CD4-positive, alpha-beta T cell treated with Interleukin-6 for 4 hours (primary cell): Measurements from ENCODE around the gene CACNA1B.

ENCODE experiments used
- DNase-seq: peaks from one replicate; pipeline ENCODE4 v3.0.0-alpha.2; 2020; ENCODE audit warnings: mixed read lengths

The CACNA1B gene

DNA sequence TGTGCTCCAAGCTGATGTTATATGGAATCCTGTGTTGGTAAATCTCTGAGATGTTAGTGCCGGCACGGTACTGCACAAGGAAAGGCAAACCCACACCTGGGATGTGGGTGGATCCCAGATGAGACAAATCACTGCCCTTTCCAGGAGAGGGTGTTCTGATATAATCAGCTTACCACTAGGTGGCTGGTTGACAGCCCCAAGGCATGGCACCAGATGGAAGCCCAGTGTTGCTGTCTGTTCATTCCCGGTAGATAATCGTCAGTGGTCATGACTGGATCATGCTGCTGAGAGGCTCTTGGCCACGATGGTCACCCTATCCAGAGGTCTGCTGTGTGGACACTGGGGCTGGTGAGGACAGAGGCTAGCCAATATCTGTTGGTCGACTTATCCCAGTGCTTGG is 184.0 kb downstream of the CACNA1B start:
- no peak for DNase-seq

DNA sequence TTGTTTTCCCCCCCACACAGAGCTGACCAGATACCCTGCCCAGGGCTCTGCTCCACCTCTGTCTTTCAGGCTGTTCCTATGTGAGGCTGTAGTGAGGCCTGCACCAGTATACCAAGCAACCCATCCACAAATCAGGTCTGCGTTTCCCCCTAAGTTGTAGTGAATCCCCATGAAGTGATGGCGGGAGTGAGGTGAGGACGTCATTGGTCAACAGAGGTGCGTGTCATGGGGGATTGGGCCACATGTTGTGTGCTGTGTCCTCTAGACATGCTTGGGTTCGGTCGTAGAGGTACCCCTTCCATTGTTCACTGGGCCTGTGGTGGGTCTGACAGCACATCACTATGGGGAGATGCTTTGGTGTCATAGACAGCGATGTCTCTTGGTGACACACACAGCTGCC is 184.6 kb downstream of the CACNA1B start:
- DNase-seq, result no peak

DNA sequence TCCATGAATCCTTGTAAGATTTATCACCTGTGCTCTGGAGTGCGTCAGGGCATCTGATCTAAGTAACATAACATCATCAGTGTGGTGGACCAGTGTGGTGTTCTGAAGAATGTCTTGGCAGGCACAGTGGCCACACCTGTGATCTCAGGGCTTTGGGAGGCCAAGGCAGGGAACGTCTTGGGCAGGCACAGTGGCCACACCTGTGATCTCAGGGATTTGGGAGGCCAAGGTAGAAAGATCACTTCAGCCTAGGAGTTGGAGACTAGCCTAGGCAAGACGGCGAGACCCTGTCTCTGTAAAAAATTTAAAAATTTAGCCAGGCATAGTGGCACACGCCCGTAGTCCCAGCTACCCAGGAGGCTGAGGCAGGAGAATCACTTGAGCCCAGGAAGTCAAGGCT is 185.5 kb downstream of the CACNA1B start:
- DNase-seq, result no peak

- no peak for DNase-seq
Observed at GRCh38 chr9:138063785-138064184, 186.2 kb downstream of the CACNA1B start.

GRCh38 chr9:138064547-138064946 is 187.0 kb downstream of the CACNA1B start:
- no peak for DNase-seq

DNA sequence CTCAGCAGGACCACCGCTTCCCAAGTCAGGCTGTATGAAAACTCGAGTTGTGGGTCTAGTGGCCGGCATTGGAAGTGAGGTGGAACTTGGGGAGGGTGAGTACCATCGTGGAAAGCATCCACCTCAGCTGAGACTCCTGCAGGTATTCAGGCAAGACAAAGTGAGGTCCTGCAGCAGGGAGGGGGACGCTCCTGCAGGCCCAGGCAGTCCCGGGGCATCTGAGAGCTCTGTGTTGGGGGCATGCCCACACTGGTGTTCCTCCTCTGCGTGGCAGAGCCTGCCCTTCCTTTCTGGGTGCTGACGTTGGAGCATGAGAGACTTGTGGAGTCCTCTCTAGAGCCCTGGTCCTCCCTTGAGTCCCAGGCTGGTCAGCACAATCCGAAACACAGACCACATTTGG is 187.7 kb downstream of the CACNA1B start:
- DNase-seq, result no peak

- no peak for DNase-seq
Observed at GRCh38 chr9:138066049-138066448, 188.5 kb downstream of the CACNA1B start.

DNA sequence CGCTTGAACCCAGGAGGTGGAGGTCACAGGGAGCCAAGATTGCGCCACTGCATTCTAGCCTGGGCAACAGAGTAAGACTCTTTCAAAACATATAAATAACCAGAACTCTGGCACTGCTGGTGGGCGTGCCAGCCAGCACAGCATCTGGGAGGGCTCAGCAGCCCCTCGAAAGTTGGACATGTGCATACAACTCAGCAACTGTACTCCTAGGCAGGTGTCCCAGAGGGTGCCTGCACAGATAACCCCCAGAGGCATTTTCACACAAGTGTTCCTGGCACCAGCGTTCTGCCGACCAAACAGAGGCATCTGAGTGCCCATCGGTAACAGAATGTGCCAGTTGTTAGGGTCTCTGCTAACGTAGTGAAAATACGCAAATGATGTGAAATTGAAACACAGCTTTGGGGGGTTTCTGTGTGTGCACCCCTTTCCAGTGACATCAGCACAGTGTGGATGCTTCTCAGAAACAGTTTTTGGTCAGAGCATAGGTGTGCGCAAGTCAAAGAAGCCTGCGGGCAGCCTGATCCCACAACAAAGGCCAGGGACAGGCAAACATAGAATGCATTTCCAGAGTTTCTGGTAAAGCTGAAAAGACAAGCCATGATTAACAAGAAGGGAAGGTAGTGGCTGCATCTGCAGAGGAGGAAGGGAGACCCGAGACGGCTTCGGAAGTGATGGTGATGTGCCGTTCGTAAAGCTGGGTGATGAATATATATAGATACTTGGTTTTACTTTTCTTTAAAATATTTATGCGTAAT is 190.2 kb downstream of the CACNA1B start:
- DNase-seq, result no peak

DNA sequence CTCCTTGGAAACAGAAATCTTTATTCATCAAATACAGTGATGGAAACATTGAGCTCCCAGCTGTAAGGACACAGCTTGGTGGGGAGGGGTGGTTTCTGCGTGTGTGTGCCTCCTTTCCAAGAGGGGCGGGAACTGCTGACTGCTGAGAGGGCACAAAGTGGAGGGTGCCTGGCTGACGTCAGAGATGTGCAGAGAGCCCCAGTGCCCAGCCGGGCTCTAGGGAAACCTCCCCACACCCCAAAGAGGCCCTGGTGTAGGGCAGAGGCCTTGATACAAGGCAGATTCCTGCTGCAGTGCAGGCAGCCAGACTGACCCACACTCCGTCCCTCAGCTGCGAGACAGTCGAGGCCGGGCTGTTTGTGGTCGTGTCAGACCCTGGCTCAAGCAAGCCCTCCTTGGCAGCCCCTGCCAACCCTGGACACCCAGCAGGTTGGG is 191.0 kb downstream of the CACNA1B start:
- no peak for DNase-seq

DNA sequence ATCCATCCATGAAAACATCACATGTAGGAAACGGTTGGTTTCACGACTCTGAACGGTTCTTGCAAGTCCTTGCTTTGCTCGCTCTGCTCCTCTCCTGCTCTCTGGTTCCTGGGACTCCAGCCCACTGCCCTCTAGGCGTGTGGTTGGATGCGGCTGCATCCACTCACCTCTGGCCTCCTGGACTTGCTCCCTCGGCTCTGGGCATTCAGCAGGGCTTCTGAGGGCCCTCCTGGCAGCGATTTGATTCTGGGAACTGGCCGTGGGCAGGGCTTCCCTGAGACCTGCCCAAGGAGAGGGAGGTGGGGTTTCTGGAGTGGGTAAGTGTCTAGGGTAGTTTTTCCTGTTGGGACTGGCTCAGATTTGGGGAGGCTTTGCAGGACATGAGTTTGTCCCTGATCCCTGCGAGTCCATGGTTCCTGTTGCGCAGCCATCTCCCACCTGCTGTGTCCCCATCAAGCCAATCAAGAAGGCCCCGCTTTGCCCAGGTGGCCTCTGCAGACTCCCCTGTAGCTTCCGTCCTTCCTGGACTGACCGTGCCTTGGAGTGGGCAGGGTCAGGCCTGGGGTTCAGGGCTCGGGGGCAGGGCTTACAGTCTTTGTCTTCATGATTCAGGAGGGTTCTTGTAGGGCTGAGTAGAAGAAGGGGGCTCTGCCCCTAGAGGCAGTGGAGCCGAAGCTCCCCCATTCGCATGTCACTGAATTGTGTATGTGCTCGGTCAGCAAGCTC is 192.3 kb downstream of the CACNA1B start:
- no peak for DNase-seq

- DNase-seq, result no peak
Observed at GRCh38 chr9:138070815-138071214, 193.2 kb downstream of the CACNA1B start.

DNA sequence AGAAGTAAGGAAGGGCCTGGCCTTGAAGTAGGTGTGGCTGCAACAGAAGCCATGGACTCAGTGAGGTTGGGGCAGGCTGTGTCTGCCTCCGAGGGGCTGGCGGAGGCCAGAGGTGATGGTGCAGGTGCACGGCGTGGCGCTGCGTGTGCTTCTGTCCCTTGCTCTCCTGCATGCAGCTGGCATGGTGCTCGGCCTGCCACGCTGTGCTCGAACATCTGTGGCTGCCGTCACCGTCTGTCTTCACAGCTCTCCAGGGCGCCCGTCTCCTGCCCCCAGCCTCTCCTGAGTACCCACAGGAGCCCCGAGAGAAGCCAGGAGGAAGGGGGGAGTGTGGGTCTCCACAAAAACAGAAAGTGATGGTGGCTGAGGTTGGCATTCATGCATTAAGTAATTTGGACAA is 193.7 kb downstream of the CACNA1B start:
- DNase-seq, result no peak

DNA sequence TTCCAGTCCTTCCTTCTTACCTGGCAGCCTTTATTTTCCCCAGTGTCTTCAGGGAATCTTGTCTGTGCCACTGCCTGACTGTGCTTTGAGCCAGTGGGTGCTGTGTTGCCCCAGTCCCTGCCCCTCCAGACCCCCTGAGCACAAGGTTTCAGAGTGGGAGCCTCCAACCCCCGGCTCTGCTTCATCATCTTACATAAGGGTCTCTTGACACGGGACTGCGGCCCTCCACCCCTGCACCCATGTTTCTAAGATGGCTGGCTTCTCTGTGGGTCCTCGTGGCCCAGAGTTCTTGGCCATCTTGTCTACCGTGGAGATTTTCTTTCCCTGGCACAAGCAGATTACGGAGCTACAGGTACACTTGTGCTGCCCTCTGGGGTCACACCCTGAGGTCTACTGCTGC is 194.1 kb downstream of the CACNA1B start:
- DNase-seq, result no peak

GRCh38 chr9:138072161-138072842 is 194.7 kb downstream of the CACNA1B start:
- DNase-seq, result no peak

DNA sequence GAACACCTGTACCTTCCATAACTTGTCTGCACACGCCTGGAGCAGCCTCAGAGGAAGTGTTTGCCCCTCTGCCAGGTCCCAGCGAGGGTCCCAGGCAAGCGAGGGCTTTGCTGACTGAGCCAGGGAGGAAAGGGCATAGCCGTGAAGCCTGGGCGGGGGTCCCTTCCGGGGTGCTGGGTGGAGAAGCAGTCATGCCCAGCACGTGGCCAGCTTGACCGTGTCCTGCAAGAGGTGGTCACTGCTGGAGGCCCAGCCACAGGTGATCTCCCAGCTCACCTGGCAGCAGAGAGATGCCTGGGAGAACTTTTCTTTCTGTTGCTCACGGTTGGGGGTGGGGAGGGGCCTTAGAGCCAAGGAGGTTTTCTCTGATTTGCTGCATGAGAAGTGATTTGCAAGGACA is 195.3 kb downstream of the CACNA1B start:
- no peak for DNase-seq

GRCh38 chr9:138073408-138073807 is 195.8 kb downstream of the CACNA1B start:
- no peak for DNase-seq

DNA sequence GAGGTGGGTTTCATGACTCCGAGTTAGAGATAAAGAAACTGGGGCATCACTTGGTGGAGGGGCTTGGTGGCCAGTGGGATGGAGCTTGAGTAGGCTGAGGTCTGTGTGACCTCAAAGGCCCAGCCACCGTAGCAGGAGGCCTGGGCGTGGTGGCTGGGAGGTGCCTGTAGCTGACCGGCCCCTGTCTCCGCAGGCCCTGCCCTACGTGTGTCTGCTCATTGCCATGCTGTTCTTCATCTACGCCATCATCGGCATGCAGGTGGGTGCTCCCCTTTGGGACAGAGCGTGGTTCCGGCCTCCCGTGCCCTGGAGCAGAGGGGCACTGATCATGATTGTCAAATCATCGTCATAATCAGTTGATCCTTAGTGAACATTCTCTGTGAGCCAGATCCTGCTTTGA is 196.2 kb downstream of the CACNA1B start:
- DNase-seq, result no peak

DNA sequence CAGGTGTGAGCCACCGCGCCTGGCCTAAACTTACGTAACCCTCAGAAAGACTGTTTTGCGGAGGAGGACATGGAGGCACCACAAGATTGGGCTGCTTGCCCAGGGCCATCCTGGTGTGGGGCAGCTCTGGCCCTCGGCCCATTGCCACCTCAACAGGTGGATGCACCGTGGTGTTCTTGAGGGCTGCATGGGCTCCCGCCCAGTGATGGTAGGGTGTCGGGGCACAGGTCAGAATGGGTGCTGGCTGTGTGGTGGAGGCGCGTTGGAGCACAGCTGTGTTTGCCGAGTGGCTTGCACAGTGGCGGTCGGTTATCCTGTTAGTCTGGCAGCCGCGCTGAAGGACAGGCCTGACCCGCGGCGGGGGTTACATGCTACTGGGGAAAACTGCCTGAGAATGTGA is 196.9 kb downstream of the CACNA1B start:
- no peak for DNase-seq

- no peak for DNase-seq
Observed at GRCh38 chr9:138075496-138075895, 197.9 kb downstream of the CACNA1B start.

DNA sequence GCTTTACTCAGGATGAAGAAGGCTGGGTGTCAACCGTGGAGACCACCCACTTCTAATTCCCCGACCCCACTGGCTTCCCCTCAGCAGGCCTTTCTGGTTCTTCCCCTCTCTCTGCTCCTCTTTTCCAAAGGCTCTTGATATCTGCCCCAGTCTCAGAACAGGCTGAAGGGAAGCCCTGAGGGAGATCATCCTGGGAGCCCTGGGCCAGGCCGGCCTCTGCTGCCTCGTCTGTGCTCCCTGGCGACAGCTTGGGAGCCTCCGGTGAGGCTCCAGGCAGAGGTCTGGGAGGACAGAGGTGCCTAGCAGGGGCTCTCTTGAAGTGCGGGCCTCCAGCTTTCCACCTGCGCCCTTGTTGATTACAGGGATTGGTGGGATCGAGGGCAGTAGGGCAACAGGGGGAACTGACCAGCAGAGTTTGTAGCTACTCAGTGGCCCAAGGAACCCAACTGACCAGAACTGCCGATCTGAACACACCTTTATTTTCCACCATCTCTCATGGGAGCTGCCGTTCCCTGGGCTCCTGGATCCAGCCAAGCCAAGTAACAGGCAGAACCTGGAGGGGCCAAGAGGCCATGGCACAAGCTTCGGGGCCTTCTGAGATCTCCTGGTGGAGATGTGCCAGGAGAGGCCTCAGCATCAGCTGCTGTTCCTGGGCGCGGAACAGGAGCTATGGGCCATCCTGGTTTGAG is 198.5 kb downstream of the CACNA1B start:
- DNase-seq, result no peak

DNA sequence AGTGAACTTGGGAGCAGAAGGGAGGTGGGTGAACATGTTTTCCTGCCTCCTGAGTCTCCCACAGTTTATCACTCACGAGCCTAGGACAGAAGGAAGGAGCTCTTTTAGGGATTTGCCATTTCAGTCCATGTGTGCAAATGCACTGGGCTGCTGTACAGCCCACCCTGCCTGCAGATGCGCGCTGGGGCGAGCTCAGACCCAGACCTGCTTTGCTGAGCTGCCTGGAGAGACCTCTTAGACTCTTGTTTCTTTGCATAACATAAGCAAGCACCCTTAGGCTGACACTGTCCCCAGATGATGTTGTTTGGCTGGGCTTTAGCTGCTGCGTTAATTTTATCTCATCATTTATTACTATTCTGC is 199.0 kb downstream of the CACNA1B start:
- DNase-seq, result no peak

GRCh38 chr9:138077126-138077525 is 199.5 kb downstream of the CACNA1B start:
- DNase-seq, result no peak

DNA sequence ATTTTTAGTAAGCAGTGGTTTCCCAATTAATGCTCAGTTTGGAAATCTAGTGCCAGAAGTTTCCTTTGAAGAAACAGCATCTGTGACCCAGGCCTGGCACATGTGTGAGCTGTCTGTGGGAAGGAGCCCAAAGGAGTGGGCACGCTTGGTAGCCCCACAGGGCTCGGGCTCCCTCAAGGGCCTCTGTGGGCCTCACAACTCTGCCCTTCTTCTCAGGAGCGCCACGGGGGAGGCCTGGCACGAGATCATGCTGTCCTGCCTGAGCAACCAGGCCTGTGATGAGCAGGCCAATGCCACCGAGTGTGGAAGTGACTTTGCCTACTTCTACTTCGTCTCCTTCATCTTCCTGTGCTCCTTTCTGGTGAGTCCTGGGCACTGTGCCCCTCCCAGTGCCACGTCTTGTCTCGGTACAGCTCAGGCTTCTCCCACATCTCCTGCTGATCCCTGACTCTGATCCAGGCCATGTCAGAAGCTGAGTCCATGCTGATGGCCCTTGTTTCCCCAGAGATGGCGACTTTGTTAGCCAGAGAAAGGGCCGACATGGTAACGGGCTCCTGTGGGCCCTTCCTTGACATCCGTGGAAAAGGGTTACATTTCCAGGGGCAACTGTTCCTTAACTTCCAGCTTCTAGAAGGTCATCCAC is 200.4 kb downstream of the CACNA1B start:
- no peak for DNase-seq
